ENCODE measurements around the gene CCDC137.

CCDC137 gene

GRCh38 chr17:81644976-81645952 is 21.3 kb upstream of the CCDC137 start:
- H3K27ac Mint-ChIP-seq: no peak overlapping the region
- H3K36me3 Mint-ChIP-seq: no peaks in the 10 kb centered on the region
- H3K27me3 Mint-ChIP-seq: no peaks in the 10 kb centered on the region
- ATAC-seq: no peak
- no peak overlapping the region for H3K4me3 Mint-ChIP-seq
- H3K9me3 Mint-ChIP-seq: no peaks in the 10 kb centered on the region
- peaks cover 6% of the 10 kb centered on the region for H3K4me1 Mint-ChIP-seq

- no peaks in the 10 kb centered on the region for H3K9me3 Mint-ChIP-seq
- H3K4me3 Mint-ChIP-seq: no peak overlapping the region
- no peak overlapping the region for H3K27ac Mint-ChIP-seq
- H3K27me3 Mint-ChIP-seq: peaks cover 7% of the 10 kb centered on the region
- no peak for ATAC-seq
- H3K36me3 Mint-ChIP-seq: no peaks in the 10 kb centered on the region
- peaks cover 6% of the 10 kb centered on the region for H3K4me1 Mint-ChIP-seq
Measured at GRCh38 chr17:81646869-81647600, 19.5 kb upstream of the CCDC137 start.

GRCh38 chr17:81647640-81648012 is 18.9 kb upstream of the CCDC137 start:
- H3K4me3 Mint-ChIP-seq: no peak overlapping the region
- peaks cover 6% of the 10 kb centered on the region for H3K4me1 Mint-ChIP-seq
- H3K27me3 Mint-ChIP-seq: peaks cover 12% of the 10 kb centered on the region
- ATAC-seq: no peak
- H3K36me3 Mint-ChIP-seq: no peaks in the 10 kb centered on the region
- no peaks in the 10 kb centered on the region for H3K9me3 Mint-ChIP-seq
- no peak overlapping the region for H3K27ac Mint-ChIP-seq

GRCh38 chr17:81648013-81648706 is 18.4 kb upstream of the CCDC137 start:
- Mint-ChIP-seq H3K27me3 (peaks cover 17% of the 10 kb centered on the region), H3K4me3 (no peak overlapping the region), H3K4me1 (peaks cover 8% of the 10 kb centered on the region), H3K36me3 (no peaks in the 10 kb centered on the region), H3K9me3 (no peaks in the 10 kb centered on the region), H3K27ac (no peak overlapping the region)
- peak; percentile 32 for ATAC-seq

- H3K4me3 Mint-ChIP-seq: no peak overlapping the region
- H3K4me1 Mint-ChIP-seq: peaks cover 13% of the 10 kb centered on the region
- H3K9me3 Mint-ChIP-seq: no peaks in the 10 kb centered on the region
- no peak for ATAC-seq
- H3K27ac Mint-ChIP-seq: no peak overlapping the region
- no peaks in the 10 kb centered on the region for H3K36me3 Mint-ChIP-seq
- peaks cover 23% of the 10 kb centered on the region for H3K27me3 Mint-ChIP-seq
Measured at GRCh38 chr17:81648707-81649085, 17.8 kb upstream of the CCDC137 start.

GRCh38 chr17:81650951-81651350 is 15.6 kb upstream of the CCDC137 start:
- H3K27me3 Mint-ChIP-seq: peaks cover 40% of the 10 kb centered on the region
- peaks cover 10% of the 10 kb centered on the region for H3K4me1 Mint-ChIP-seq
- no peak overlapping the region for H3K4me3 Mint-ChIP-seq
- H3K9me3 Mint-ChIP-seq: no peaks in the 10 kb centered on the region
- no peak overlapping the region for H3K27ac Mint-ChIP-seq
- no peaks in the 10 kb centered on the region for H3K36me3 Mint-ChIP-seq
- peak; percentile 13 for ATAC-seq

- H3K9me3 Mint-ChIP-seq: no peaks in the 10 kb centered on the region
- peaks cover 10% of the 10 kb centered on the region for H3K4me1 Mint-ChIP-seq
- H3K27me3 Mint-ChIP-seq: peaks cover 40% of the 10 kb centered on the region
- H3K27ac Mint-ChIP-seq: no peak overlapping the region
- H3K4me3 Mint-ChIP-seq: no peak overlapping the region
- no peaks in the 10 kb centered on the region for H3K36me3 Mint-ChIP-seq
- ATAC-seq: no peak
Measured at GRCh38 chr17:81651692-81652091, 14.8 kb upstream of the CCDC137 start.

- peak overlapping the region; percentile 68 for H3K4me3 Mint-ChIP-seq
Measured at GRCh38 chr17:81652906-81653771, 13.4 kb upstream of the CCDC137 start.

GRCh38 chr17:81655378-81656117 is 11.0 kb upstream of the CCDC137 start:
- Mint-ChIP-seq H3K27me3 (peaks cover 40% of the 10 kb centered on the region), H3K4me3 (no peak overlapping the region), H3K4me1 (peaks cover 10% of the 10 kb centered on the region), H3K36me3 (no peaks in the 10 kb centered on the region), H3K27ac (no peak overlapping the region), H3K9me3 (no peaks in the 10 kb centered on the region)
- no peak for ATAC-seq

More at GRCh38 chr17:81652906-81653771, 13.4 kb upstream of the CCDC137 start:
- Mint-ChIP-seq H3K27me3 (peaks cover 40% of the 10 kb centered on the region), H3K4me1 (peaks cover 10% of the 10 kb centered on the region), H3K9me3 (no peaks in the 10 kb centered on the region), H3K36me3 (no peaks in the 10 kb centered on the region), H3K27ac (peak overlapping the region; percentile 44)
- ATAC-seq: peak; percentile 67

GRCh38 chr17:81656118-81656743 is 10.3 kb upstream of the CCDC137 start, which contains the start of gene PDE6G:
Gene PDE6G, minus strand, starts transcription at chr17:81656542. Its CDS starts 3,237 bp downstream, at chr17:81653305.
- no peak for ATAC-seq
- Mint-ChIP-seq H3K36me3 (no peaks in the 10 kb centered on the region), H3K4me1 (peaks cover 10% of the 10 kb centered on the region), H3K27me3 (peaks cover 40% of the 10 kb centered on the region), H3K27ac (no peak within 1 kb of the TSS), H3K4me3 (no peak within 1 kb of the TSS), H3K9me3 (no peaks in the 10 kb centered on the region)

GRCh38 chr17:81656835-81657234 is 9.7 kb upstream of the CCDC137 start:
- peaks cover 35% of the 10 kb centered on the region for H3K27me3 Mint-ChIP-seq
- no peaks in the 10 kb centered on the region for H3K9me3 Mint-ChIP-seq
- H3K27ac Mint-ChIP-seq: no peak overlapping the region
- no peaks in the 10 kb centered on the region for H3K36me3 Mint-ChIP-seq
- peaks cover 10% of the 10 kb centered on the region for H3K4me1 Mint-ChIP-seq
- no peak overlapping the region for H3K4me3 Mint-ChIP-seq
- no peak for ATAC-seq

- no peak for ATAC-seq
- Mint-ChIP-seq H3K9me3 (no peaks in the 10 kb centered on the region), H3K27ac (no peak overlapping the region), H3K36me3 (no peaks in the 10 kb centered on the region), H3K4me1 (no peaks in the 10 kb centered on the region), H3K27me3 (peaks cover 14% of the 10 kb centered on the region), H3K4me3 (no peak overlapping the region)
Measured at GRCh38 chr17:81659038-81659437, 7.5 kb upstream of the CCDC137 start.

GRCh38 chr17:81660441-81660840 is 6.1 kb upstream of the CCDC137 start:
- no peak for ATAC-seq
- Mint-ChIP-seq H3K27ac (no peak overlapping the region), H3K9me3 (no peaks in the 10 kb centered on the region), H3K36me3 (peaks cover 6% of the 10 kb centered on the region), H3K27me3 (no peaks in the 10 kb centered on the region), H3K4me3 (no peak overlapping the region), H3K4me1 (peaks cover 7% of the 10 kb centered on the region)

All from stimulated activated memory B cell treated with anti-CD40 and anti-IgM and Interleukin-4, amounts not matched to agents 10 μg/mL and 1 μg/mL and 100 μg/mL, for 72 hours (primary cell).